Globus pallidus (tissue), 1 donor: ENCODE results near the gene TPH1.
"Not testable (repeated sequence)": the region's sequence is repeated elsewhere in the genome, so short reads cannot be mapped to it uniquely, and the experiment has no call there.

ENCODE experiments used
- DNase-seq: peaks from one replicate; pipeline ENCODE4 v3.0.0-alpha.2; 2015; ENCODE audit warnings: low spot score

The TPH1 gene

DNA sequence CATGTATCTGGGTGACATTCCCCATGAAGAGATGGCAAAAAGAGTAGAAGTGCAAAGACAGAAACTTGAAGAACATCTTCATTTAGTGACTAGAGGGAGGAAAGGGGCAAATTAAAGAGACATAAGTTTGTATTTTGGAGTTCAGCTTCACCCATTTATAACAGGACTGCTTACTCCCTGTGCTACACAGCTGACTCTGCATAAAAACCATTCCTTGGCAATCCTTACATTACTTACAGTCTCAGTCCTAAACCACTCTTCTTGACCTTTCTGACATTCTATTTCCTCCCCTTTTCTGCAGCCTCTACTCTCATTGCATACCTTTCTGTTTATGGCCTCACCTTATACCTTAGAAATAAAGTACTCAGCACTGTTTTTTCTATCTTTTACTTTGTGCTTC, 26.4 kb downstream of the TPH1 start:
- DNase-seq: no peak

DNA sequence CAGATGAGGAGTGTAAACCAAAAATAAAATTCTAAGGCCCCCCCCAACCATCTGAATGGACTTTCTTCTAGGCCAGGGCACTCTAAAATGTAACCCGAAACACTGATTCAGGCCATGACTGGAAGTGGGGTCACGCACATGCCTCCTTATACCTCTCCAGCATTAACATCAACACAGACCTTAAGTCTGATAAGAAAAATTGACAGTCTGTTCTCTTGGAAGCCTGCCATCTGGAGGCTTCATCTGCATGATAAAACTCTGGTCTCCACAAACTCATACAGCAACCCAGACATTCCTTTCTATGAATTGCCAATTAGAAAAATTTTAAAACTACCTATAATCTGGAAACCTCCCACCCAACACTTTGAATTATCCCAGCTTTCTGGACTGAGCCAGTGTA, 29.3 kb downstream of the TPH1 start:
- no peak for DNase-seq

DNA sequence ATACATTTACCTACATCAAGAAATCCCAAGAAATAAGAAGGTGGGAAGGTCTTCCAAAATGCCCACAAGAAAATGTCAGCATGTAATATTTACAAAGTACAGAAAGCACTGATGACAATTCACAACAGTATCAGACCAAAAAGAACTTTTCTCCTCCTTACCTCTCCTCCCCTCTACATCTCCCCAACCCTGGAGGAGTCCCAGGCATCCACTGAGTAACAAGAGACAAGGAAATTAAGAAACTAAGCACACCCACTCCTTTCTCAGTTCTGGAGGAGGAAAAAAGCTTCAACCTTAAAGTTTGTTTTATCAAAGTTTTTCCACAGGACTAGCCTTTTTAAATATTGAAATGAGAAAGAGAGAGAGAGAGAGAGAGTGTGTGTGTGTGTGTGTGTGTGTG, 31.2 kb downstream of the TPH1 start:
- no peak for DNase-seq

DNA sequence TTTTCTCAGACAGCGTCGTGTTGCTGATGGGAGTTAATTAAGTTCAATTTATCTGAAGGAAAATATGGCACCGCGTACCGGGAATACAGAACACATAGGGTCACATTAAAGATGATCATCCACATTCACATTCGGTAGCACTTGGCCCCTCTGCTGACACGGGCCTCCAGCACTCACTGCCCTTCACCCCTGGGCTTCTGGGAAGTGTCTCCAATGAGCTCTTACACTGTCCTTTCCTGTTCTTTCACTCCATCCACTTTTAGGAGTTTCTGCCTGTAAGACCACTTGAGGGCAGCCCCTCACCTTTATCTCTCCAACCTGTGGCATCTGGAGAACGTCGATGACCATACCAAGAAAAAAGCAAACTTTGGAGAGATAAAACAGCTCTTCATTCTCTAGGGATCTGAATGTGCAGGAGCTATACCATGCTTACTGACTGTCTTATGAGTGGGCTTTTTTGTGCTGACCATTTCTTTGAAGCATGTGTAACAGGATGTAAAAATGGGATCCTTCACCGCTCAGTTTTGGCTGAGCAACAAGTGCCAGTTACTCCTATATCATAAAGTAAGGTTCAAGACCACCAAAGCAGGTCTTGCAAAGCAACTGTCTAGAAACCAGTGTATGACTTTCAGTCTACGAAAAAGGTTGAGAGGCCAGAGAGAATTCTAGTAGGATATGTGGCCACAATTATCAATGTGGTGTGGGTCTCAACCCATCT, 32.1 kb downstream of the TPH1 start:
- peak; percentile 8 for DNase-seq

DNA sequence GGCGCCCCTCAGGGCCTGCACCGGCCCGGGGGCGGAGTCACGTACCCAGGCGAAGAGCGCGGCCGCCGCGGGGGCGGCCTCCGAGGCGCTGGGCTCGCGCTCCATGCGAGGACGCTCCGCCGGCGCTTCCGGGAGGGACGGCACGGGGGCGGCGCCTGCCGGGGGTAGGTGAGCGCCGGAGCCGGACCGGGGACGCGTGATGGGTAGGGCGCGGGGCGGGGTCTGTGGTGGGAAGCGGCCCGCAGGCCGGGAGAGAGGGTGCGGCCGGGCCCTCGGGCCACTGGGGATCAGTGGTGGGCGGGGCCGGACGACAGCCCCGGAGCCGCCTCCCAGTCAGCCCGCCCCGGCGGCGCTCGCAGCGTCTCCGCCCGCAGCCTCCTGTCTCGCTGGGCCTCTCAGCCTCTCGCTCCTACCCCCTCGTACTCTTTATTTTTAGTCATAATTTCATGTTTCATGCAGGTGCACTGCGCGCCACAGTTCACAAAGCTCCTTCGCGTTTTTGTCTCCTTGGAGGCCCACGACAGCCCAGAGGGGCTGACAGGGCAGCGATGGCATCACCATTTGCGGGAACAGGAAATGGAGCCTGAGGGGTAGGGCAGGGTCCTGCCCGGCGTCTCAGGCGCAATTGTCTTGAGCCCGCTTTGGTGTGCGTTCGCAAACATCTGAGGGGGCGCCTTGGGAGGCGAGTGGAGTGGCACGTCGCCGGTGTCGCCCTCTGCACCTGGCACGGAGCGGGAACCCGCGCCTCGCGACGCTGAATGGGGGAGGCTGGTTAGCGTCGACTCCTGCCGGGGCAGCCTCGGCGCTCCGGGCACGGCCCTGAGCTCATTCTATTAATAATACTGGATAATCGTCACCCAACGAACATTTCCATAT, 32.9 kb downstream of the TPH1 start, which contains the start of gene SERGEF:
Gene SERGEF, minus strand, starts transcription at position 142 of the 876 bp plus-strand sequence. Its CDS starts 37 bp downstream, at position 105.
- DNase-seq: peak; percentile 80

DNA sequence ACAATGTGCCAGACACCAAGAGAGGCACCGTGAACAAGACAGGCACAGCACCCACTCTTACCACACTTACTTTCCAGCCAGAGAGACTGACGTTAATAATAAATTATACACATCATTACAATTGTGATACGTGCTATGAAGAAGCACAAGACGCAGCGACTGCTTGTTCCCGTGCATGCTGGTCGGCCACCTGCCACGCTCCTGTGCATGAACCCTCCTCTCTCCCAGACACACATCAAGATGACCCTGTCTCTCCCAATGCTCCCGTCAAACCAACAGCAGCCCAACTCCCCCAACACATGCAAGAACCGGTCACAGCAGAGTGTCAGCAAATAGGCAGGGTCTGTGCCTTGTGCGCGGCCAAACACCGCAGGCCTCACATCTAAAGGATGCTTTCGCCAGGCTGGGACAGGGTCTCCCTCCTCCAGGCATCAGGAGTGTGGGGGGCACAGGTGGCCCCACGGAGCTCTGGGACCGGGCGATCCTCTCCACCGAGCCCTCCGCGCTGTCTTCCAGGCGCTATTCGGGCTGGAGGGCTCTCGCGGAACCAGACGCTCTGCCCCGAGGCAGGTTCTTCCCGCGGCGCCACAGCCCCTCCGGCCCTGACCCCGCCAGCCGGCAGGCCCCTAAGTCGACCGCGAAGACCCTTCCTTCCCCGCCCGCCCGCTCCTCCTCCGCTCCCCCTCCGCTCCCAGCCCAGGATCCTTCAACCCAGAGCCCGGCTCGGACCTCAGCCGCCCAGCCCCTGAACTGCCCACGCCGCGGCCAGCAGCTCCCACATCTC, 33.8 kb downstream of the TPH1 start:
- peak; percentile 41 for DNase-seq

DNA sequence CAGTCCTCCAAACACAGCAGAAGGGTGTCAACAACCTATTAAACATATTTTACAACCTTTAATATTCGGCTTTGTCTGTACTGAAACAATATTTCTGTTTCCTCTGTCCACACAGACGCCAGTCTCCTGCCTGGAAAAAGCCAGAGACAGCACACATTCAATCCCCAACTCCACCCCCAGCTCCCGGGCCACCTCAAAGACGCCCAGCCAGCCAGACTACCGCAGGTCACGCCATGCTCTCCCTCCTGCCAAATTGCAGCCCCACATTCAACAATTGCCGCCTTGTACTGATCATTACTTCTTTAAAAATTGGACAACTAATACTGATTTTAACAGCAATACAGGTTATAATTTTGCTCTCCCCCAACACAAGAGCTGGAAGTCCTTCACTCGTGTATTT, 34.4 kb downstream of the TPH1 start:
- DNase-seq: no peak

DNA sequence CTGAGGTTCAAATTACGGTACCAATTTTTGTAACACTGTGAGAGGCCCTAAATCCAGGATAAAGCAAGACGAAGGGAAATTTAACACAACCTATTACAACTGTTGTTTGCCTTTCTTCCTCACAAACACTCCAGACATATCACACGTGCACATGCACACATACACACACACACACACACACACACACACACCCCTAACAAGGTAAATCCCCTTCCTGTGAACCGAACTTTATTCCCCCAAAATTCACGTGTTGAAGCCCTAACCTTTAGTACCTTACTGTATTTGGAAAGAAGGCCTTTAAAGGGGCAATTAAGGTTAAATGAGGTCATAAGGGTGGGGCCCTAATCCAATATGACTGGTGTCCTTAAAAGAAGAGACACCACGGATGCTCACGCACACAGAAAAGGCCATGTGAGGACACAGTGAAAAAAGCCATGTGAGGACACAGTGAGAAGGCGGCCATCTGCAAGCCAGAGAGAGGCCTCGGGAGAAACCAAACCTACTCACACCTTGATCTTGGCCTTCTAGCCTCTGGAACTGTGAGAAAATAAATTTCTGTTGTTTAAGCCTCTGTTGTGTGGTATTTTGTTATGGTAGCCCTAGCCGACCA, 35.0 kb downstream of the TPH1 start:
- no peak for DNase-seq

DNA sequence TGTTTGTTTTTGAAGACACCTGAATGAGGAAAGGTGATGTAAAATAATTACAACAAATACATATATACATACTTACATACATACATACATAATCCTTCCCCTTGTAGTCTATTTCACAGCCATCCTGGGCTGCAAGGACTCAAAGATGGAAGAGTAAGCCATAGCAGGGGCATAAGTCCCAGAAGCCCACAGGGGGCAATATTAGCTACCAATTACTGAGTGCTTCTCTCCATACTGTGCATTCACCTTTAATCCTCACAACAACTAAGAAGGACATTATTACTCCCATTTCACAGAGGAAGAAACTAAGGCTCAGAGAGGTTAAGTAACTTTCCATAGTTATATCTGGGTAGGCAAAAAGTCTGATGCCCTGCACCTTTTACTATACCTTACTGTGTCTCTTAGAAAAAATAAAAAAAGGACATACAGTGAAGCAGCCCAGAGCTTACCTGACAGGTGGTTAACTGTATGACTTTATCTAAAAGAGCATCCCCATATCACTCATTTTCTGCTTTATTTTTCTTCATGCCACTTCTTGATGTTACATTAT, 35.9 kb downstream of the TPH1 start:
- no peak for DNase-seq

DNA sequence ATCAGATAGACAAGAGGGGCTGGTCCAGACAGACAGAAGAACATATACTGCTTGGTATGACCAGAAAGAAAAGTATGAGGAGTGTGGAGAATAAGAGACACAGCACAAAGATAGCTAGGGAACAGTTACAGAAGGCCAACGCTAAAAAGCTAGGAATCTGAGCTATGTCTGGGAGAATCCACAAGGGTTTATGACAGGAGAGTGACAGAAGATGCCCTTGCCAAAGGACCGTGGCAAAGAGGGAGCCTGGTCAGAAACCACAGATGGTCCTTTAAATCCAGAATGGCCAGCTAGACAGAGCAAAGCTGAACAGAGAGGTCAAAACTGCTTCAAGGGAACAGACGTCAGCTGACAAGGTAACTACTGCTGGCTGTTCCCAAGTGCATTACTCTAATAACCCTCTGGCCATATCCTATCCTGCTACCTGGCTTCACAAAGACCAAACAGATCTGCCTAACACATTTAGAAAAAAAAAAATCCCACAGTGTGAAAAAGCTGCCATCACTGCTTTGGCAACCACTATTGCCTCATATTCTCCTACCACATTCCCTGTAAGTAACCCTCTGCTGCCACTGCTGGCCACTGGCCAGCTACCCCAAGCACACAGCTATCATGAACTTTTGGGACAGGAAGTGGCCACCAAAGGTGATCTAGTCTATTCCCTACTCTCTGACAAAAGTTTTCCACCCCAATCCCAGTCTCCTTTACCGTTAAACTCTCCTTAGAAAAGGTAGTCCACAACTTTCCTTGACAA, 40.5 kb downstream of the TPH1 start:
- no peak for DNase-seq

DNA sequence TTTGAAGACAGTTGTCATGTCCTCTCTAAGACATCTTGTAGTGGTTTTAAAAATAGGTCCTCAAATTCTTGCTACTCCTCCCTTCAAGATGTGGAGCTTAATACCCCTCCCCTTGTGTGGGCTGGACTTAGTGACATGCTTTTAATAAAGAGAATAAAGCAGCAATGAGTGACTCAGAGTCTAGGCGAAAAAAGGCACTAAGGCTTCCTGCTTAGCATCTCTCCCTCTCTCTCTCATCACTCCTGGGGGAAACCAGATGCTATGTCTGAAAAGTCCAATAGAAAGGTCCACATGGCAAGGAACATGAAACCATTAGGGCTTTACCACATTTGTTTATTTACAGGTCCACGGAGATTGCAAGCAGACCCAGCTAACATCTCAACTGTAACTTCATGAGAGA, 44.9 kb downstream of the TPH1 start:
- no peak for DNase-seq

DNA sequence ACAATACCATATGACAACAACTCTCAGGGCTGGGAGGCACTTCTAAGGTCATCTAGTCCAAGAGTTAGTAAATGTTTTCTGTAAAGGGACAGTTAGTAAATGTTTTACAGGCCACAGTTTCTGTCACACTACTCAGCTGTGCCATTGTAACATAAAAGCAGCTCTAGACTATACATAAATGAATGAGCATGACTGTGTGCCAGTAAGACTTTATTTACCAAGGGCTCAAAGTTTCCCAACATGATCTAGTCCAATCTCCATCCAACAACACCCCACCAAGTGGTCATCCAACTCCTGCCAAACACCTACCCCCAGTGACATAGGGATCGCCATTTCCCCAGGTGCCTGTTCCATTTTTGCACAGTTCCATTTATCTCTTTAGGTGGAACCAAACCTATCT, 45.3 kb downstream of the TPH1 start:
- no peak for DNase-seq

DNA sequence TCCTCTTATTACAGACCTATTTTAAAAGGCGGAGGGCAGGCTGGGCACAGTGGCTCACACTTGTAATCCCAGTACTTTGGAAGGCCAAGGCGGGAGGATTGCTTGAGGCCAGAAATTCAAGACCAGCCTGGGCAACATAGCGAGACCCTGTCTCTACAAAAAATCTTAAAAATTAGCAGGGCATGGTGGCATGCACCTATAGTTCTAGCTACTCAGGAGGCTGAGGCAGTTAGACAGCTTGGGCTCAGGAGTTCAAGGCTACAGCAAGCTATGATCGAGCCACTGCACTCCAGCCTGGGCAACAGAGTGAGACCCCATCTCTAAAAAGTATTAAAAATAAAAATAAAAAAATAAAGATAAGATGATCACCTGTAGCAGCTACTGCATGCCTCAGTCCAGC, 45.9 kb downstream of the TPH1 start:
- not testable (repeated sequence) for DNase-seq
